A549 (cell line): ENCODE measurements around the gene TET2. TPM values are rescaled to one million over a fixed set of nuclear protein-coding genes. Genes with fewer than 3 reads are reported as not detected.
A peak's percentile ranks its signal among the peaks of the same experiment; 100 is the strongest.

ENCODE experiments used
- ATAC-seq, 2 experiments: fragments of 200-7000 bp in 1 of 2; fragments of >200 bp in 1 of 2; cut with Nextera tagmentation in 1 of 2; cut with Tn5 transposase in 1 of 2; 3 replicates each; pipeline versions ENCODE4 v1.8.0 to v1.9.1; 2018 to 2020; ENCODE audit warnings: mild to moderate bottlenecking in 1 of 2, moderate library complexity in 1 of 2
- CTCF ChIA-PET: fragments of 300-600 bp; sonication (Branson Sonifier 250); formaldehyde crosslinking; extraction: SDS; loops from one replicate; lab custom pipeline; 2021; ENCODE audit warnings: antibody characterized with exemption, inconsistent platforms; lab: Yijun Ruan, JAX
- POLR2A ChIA-PET: fragments of 350-600 bp; formaldehyde crosslinking; extraction: SDS; loops from one replicate; lab custom pipeline; 2021; ENCODE audit warnings: antibody characterized with exemption, inconsistent platforms; lab: Yijun Ruan, JAX
- DNase-seq, 2 experiments: peaks; one replicate each; pipeline versions ENCODE4 v3.0.0 to v3.0.0-alpha.2; 2011 to 2016; ENCODE audit warnings: low read depth in 1 of 2, low spot score in 1 of 2
- FAIRE-seq: peaks from 2 replicates; lab custom pipeline; 2011; peaks lifted over from hg19 to GRCh38; lab: Jason Lieb, UNC
- H3K27ac ChIP-seq, 2 experiments: fragments of >200 bp; sonication (Bioruptor Twin); formaldehyde crosslinking; 3 replicates each; pipeline ENCODE4 v1.5.1; 2016 to 2017
- H3K4me1 ChIP-seq: fragments of >200 bp; sonication (Bioruptor Twin); formaldehyde crosslinking; 3 replicates; pipeline ENCODE4 v1.6.1; 2016
- H3K4me2 ChIP-seq: fragments of >200 bp; sonication (Bioruptor Twin); formaldehyde crosslinking; 3 replicates; pipeline ENCODE4 v1.6.1; 2016
- H3K4me3 ChIP-seq: fragments of >200 bp; sonication (Bioruptor Twin); formaldehyde crosslinking; 3 replicates; pipeline ENCODE4 v1.5.1; 2016
- H3K9me3 ChIP-seq: fragments of >200 bp; sonication (Bioruptor Twin); formaldehyde crosslinking; 3 replicates; pipeline ENCODE4 v1.6.1; 2016
- CHD4 ChIP-seq: fragments of 200-600 bp; sonication (generic); IDR thresholded peaks from 2 replicates; pipeline ENCODE4 v1.6.1; 2016; ENCODE audit warnings: antibody characterized with exemption, mild to moderate bottlenecking, borderline replicate concordance
- EHF ChIP-seq: fragments of 250-450 bp; sonication (Bioruptor Pico); IDR thresholded peaks from 2 replicates; pipeline ENCODE4 v1.5.0; 2020; ENCODE audit warnings: mild to moderate bottlenecking
- EP300 ChIP-seq, 2 experiments: fragments of >200 bp; sonication (Bioruptor Twin); formaldehyde crosslinking; IDR thresholded peaks; 2 replicates in 1 of 2; 3 replicates in 1 of 2; pipeline ENCODE4 v1.6.1; 2016 to 2017
- FOSL2 ChIP-seq, 2 experiments: fragments of 450-650 bp in 1 of 2; fragments of >200 bp in 1 of 2; sonication (Bioruptor Twin) in 1 of 2; formaldehyde crosslinking; IDR thresholded peaks; 2 replicates each; pipeline versions ENCODE4 v1.5.0 to v1.6.1; 2016 to 2020; ENCODE audit warnings: mild to moderate bottlenecking in 1 of 2, moderate library complexity in 1 of 2
- HOXB5 ChIP-seq: fragments of 250-450 bp; sonication (Bioruptor Pico); IDR thresholded peaks from 2 replicates; pipeline ENCODE4 v1.5.0; 2020; ENCODE audit warnings: mild to moderate bottlenecking, moderate library complexity
- MAFK ChIP-seq: fragments of 450-650 bp; IDR thresholded peaks from 2 replicates; pipeline ENCODE4 v1.6.1; 2014; ENCODE audit not compliant: partially characterized antibody
- MAZ ChIP-seq: fragments of 150-350 bp; IDR thresholded peaks from 2 replicates; pipeline ENCODE4 v1.6.1; 2014; ENCODE audit warnings: antibody characterized with exemption, low read depth, low read length, borderline replicate concordance
- NPAS2 ChIP-seq: fragments of 250-450 bp; sonication (Bioruptor Pico); IDR thresholded peaks from 2 replicates; pipeline ENCODE4 v1.8.0; 2022; ENCODE audit warnings: mild to moderate bottlenecking, moderate library complexity, borderline replicate concordance
- PHF8 ChIP-seq: fragments of 200-600 bp; sonication (generic); IDR thresholded peaks from 2 replicates; pipeline ENCODE4 v1.6.1; 2016; ENCODE audit warnings: low read depth, mild to moderate bottlenecking, antibody characterized with exemption, moderate library complexity, borderline replicate concordance
- POLR2A ChIP-seq: IDR thresholded peaks from 2 replicates; pipeline ENCODE4 v1.6.1; 2012; ENCODE audit warnings: mild to moderate bottlenecking, low read length
- POLR2AphosphoS2 ChIP-seq: conservative IDR thresholded peaks from 2 replicates; pipeline ENCODE4 v1.6.1; 2012; ENCODE audit warnings: low read length, improper control_type of control experiment, inconsistent platforms
- RNF2 ChIP-seq: fragments of 200-600 bp; sonication (generic); IDR thresholded peaks from 2 replicates; pipeline ENCODE4 v1.6.1; 2016; ENCODE audit warnings: low read depth, mild to moderate bottlenecking, antibody characterized with exemption, moderate library complexity, borderline replicate concordance
- SREBF2 ChIP-seq: fragments of 450-650 bp; IDR thresholded peaks from 2 replicates; pipeline ENCODE4 v1.6.1; 2014; ENCODE audit warnings: mild to moderate bottlenecking, moderate library complexity
- TP53 ChIP-seq: fragments of 250-450 bp; sonication (Bioruptor Pico); IDR thresholded peaks from 2 replicates; pipeline ENCODE4 v1.5.0; 2021; ENCODE audit warnings: mild to moderate bottlenecking, moderate library complexity
- ZC3H11A ChIP-seq: fragments of 450-650 bp; IDR thresholded peaks from 2 replicates; pipeline ENCODE4 v1.6.1; 2014; ENCODE audit warnings: antibody characterized with exemption, mild to moderate bottlenecking
- ZFP36 ChIP-seq: fragments of 450-650 bp; IDR thresholded peaks from 2 replicates; pipeline ENCODE4 v1.6.1; 2014; ENCODE audit warnings: borderline replicate concordance; ENCODE audit not compliant: partially characterized antibody
- WGBS: methylation state at CpG from one replicate; pipeline ENCODE4 v1.1.6; 2017; ENCODE audit errors: missing lambda C conversion rate; 5-methylcytosine and 5-hydroxymethylcytosine counted together
- polyA plus RNA-seq, 4 experiments: library from polyadenylated mRNA; depleted of rRNA in 3 of 4; stranded (reverse); fragments of >200 nt; fragmentation: RNase III in 1 of 4; extraction: RNeasy Plus Mini Kit Qiagen cat#74134 plus additional on column Dnase treatment in 1 of 4; gene quantifications; 2 replicates in 3 of 4; 3 replicates in 1 of 4; pipeline ENCODE4 v1.2.3, GENCODE V29; 2011 to 2017
- TF ChIP-seq, protein P1 (sequence below): fragments of 250-450 bp; sonication (Bioruptor Pico); IDR thresholded peaks from 2 replicates; pipeline ENCODE4 v1.5.0; 2020; ENCODE audit warnings: low read depth, mild to moderate bottlenecking, moderate library complexity
- TF ChIP-seq, protein P2 (sequence below): fragments of >200 bp; sonication (Bioruptor Twin); formaldehyde crosslinking; IDR thresholded peaks from 3 replicates; pipeline ENCODE4 v1.5.1; 2016
- TF ChIP-seq, protein P3 (sequence below): fragments of 250-450 bp; sonication (Bioruptor Pico); IDR thresholded peaks from 2 replicates; pipeline ENCODE4 v1.5.0; 2021; ENCODE audit warnings: mild to moderate bottlenecking, moderate library complexity, borderline replicate concordance
- TF ChIP-seq, protein P4 (sequence below): IDR thresholded peaks from 2 replicates; pipeline ENCODE4 v1.6.1; 2012
- TF ChIP-seq, protein P5 (sequence below): fragments of >200 bp; sonication (Bioruptor Twin); formaldehyde crosslinking; IDR thresholded peaks from 3 replicates; pipeline ENCODE4 v1.6.1; 2016
- TF ChIP-seq, protein P6 (sequence below): fragments of 450-650 bp; IDR thresholded peaks from 2 replicates; pipeline ENCODE4 v1.6.1; 2014; ENCODE audit warnings: antibody characterized with exemption
- TF ChIP-seq, protein P7 (sequence below): fragments of >200 bp; sonication (Bioruptor Twin); formaldehyde crosslinking; IDR thresholded peaks from 2 replicates; pipeline ENCODE4 v1.6.1; 2016

Gene TET2
- polyA plus RNA-seq, 2 of the 4 experiments (the other 2 are of a cell fraction) = 2.2 to 6.6 TPM

DNA sequence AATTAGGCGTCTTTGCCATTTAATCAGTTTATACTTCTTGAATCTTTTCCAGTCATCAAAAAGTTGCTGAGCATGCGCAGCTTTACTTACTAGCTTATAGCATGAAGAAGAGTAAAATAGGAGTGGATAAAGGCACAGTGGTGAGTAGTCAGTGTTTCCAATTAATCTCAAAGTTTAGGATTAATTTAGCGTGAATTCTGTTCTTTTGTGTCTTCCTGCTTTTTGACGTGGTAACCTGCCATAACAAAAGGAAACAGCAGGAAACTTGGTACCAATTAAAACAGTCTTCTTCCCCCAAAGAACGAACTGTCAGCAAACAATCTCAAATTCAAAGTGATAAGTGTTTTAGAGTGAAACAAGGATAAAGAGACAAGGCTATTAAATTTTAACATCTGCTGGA, 61.9 kb downstream of the TET2 start:
- FAIRE-seq = no peak
- ChIA-PET POLR2A (no interaction called here), CTCF (no interaction called here)
- TF ChIP-seq, protein P1, sequence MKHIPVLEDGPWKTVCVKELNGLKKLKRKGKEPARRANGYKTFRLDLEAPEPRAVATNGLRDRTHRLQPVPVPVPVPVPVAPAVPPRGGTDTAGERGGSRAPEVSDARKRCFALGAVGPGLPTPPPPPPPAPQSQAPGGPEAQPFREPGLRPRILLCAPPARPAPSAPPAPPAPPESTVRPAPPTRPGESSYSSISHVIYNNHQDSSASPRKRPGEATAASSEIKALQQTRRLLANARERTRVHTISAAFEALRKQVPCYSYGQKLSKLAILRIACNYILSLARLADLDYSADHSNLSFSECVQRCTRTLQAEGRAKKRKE (CRISPR knock-in tag) = no peak
- Histone ChIP-seq H3K4me3 (no peak overlapping the region), H3K27ac (no peak overlapping the region), H3K9me3 (no peaks in the 10 kb centered on the region), H3K4me2 (no peak overlapping the region), H3K4me1 (no peaks in the 10 kb centered on the region)
- no peak for ATAC-seq
- no peak for DNase-seq
- WGBS = 86% methylated on average over 5 of the region's 5 CpGs

DNA sequence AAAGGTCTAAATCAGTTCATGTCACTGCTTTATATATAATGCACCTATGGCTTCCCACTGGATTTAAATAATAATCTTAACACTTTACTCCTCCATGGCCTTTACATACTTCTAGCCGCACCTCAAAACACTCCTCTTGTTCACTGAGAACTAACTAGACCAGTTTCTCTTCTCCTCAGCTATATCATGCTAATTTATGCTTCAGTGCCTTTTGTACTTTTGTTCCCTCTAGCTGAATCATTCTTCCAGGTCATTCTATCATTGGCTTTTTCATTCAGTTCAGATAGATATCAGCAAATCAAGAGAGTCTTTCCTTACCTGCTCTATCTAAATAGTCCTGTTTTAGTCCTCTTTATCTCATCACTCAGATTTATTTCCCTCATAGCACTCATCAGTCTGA, 64.2 kb downstream of the TET2 start:
- no peak for ATAC-seq
- no peak for DNase-seq
- POLR2A ChIA-PET = no interaction called here
- Histone ChIP-seq H3K27ac (no peak overlapping the region), H3K4me2 (no peak overlapping the region), H3K4me1 (peaks cover 6% of the 10 kb centered on the region; the same call in 2 of the 3 replicates), H3K4me3 (no peak overlapping the region), H3K9me3 (no peaks in the 10 kb centered on the region)
- no peak for FAIRE-seq
- CTCF ChIA-PET = no interaction called here
- 95% methylated on average over 1 of the region's 1 CpG for WGBS
- TF ChIP-seq TP53 (CRISPR knock-in tag) = no peak
- no peak for TF ChIP-seq MAZ
- TF ChIP-seq RNF2 = no peak
- TF ChIP-seq ZFP36 = no peak
- TF ChIP-seq POLR2A = no peak
- TF ChIP-seq ZC3H11A = no peak
- no peak for TF ChIP-seq HOXB5 (CRISPR knock-in tag)
- TF ChIP-seq, protein P2, sequence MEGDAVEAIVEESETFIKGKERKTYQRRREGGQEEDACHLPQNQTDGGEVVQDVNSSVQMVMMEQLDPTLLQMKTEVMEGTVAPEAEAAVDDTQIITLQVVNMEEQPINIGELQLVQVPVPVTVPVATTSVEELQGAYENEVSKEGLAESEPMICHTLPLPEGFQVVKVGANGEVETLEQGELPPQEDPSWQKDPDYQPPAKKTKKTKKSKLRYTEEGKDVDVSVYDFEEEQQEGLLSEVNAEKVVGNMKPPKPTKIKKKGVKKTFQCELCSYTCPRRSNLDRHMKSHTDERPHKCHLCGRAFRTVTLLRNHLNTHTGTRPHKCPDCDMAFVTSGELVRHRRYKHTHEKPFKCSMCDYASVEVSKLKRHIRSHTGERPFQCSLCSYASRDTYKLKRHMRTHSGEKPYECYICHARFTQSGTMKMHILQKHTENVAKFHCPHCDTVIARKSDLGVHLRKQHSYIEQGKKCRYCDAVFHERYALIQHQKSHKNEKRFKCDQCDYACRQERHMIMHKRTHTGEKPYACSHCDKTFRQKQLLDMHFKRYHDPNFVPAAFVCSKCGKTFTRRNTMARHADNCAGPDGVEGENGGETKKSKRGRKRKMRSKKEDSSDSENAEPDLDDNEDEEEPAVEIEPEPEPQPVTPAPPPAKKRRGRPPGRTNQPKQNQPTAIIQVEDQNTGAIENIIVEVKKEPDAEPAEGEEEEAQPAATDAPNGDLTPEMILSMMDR = no peak
- TF ChIP-seq EHF (CRISPR knock-in tag) = no peak
- TF ChIP-seq, protein P3, sequence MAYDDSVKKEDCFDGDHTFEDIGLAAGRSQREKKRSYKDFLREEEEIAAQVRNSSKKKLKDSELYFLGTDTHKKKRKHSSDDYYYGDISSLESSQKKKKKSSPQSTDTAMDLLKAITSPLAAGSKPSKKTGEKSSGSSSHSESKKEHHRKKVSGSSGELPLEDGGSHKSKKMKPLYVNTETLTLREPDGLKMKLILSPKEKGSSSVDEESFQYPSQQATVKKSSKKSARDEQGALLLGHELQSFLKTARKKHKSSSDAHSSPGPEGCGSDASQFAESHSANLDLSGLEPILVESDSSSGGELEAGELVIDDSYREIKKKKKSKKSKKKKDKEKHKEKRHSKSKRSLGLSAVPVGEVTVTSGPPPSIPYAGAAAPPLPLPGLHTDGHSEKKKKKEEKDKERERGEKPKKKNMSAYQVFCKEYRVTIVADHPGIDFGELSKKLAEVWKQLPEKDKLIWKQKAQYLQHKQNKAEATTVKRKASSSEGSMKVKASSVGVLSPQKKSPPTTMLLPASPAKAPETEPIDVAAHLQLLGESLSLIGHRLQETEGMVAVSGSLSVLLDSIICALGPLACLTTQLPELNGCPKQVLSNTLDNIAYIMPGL = no peak
- no peak for TF ChIP-seq POLR2AphosphoS2
- TF ChIP-seq FOSL2 (IDR thresholded peaks at IDR 0.05) = no peak
- no peak for TF ChIP-seq FOSL2 (CRISPR knock-in tag; IDR thresholded peaks at IDR 0.05)

DNA sequence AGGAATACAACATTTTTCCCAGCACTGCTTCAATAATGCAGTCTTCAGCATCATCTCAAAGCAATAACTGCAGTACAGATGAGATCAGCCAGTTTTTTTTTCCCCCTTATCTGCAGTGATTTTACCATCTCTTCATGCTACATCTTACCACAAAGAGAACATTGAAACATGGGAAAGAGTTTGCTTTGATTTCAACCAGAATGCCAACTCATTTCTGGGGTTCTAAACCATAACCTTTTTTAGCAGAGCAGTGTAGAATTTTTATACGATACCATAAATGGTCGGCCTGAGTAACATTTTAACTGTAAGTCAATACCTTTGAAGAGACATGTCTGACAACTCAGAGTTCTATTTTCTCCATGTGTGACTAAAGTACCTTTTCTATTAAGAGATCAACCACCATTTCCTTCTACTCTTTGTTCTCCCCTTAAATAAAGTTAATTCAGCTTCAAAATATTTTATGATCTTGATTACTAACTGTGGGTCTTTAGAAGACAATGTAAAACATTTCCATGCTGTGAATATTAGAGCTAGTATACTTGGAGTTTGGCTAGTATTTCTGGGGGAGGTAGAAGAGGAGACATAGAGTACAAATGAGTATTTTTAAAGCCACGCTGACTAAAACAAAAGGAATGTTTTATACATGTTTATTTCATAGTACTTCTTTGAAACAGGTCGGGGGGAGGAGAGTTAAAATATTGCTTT, 69.1 kb downstream of the TET2 start:
- Histone ChIP-seq H3K4me1 (peaks cover 12% of the 10 kb centered on the region; the same call in 2 of the 3 replicates), H3K9me3 (no peaks in the 10 kb centered on the region), H3K27ac (peak overlapping the region in 1 of 2 experiments; percentile 35; a peak in 1 of 6 replicates), H3K4me2 (peak overlapping the region; percentile 39; the same call in 2 of the 3 replicates), H3K4me3 (no peak overlapping the region)
- FAIRE-seq (no peak), ATAC-seq (no peak), DNase-seq (no peak)
- 23% methylated on average over 4 of the region's 4 CpGs for WGBS
- ChIA-PET POLR2A (no interaction called here), CTCF (no interaction called here)
- TF ChIP-seq PHF8 (no peak), CHD4 (no peak), NPAS2 (no peak), POLR2A (no peak), EP300 (IDR thresholded peaks at IDR 0.05) (no peak), MAFK (no peak), SREBF2 (no peak)
- TF ChIP-seq, protein P4, sequence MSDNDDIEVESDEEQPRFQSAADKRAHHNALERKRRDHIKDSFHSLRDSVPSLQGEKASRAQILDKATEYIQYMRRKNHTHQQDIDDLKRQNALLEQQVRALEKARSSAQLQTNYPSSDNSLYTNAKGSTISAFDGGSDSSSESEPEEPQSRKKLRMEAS = no peak
- TF ChIP-seq, protein P5, sequence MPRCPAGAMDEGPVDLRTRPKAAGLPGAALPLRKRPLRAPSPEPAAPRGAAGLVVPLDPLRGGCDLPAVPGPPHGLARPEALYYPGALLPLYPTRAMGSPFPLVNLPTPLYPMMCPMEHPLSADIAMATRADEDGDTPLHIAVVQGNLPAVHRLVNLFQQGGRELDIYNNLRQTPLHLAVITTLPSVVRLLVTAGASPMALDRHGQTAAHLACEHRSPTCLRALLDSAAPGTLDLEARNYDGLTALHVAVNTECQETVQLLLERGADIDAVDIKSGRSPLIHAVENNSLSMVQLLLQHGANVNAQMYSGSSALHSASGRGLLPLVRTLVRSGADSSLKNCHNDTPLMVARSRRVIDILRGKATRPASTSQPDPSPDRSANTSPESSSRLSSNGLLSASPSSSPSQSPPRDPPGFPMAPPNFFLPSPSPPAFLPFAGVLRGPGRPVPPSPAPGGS = no peak
- TF ChIP-seq, protein P6, sequence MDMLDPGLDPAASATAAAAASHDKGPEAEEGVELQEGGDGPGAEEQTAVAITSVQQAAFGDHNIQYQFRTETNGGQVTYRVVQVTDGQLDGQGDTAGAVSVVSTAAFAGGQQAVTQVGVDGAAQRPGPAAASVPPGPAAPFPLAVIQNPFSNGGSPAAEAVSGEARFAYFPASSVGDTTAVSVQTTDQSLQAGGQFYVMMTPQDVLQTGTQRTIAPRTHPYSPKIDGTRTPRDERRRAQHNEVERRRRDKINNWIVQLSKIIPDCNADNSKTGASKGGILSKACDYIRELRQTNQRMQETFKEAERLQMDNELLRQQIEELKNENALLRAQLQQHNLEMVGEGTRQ = no peak
- TF ChIP-seq, protein P3 = no peak
- TF ChIP-seq, protein P7, sequence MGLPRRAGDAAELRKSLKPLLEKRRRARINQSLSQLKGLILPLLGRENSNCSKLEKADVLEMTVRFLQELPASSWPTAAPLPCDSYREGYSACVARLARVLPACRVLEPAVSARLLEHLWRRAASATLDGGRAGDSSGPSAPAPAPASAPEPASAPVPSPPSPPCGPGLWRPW = no peak
